CD4-positive, alpha-beta T cell (primary cell): ENCODE measurements around the gene ZNF212. TPM values are rescaled to one million over a fixed set of nuclear protein-coding genes. Genes with fewer than 3 reads are reported as not detected.

Experiments
- ATAC-seq: fragments of 200-7000 bp; cut with Tn5 transposase; one replicate; pipeline ENCODE4 v1.10.0; 2022; ENCODE audit warnings: mild to moderate bottlenecking; ENCODE audit not compliant: poor library complexity
- CTCF ChIA-PET: fragments of 350-600 bp; sonication (Branson Sonifier 250); formaldehyde crosslinking; loops from one replicate; lab custom pipeline; 2021; ENCODE audit warnings: antibody characterized with exemption, inconsistent platforms; lab: Charles Lee
- POLR2A ChIA-PET: fragments of 350-600 bp; sonication (Branson Sonifier 250); formaldehyde crosslinking; loops from one replicate; lab custom pipeline; 2021; ENCODE audit warnings: antibody characterized with exemption, inconsistent platforms; lab: Charles Lee
- DNase-seq, 14 experiments: peaks; one replicate each; pipeline ENCODE4 v3.0.0-alpha.2; 2013 to 2020; ENCODE audit warnings: mixed read lengths in 2 of 14
- H3K27ac ChIP-seq, 2 donors: one replicate each; pipeline versions ENCODE4 v1.5.1 to v1.7.0; 2013; ENCODE audit warnings: low read length in 2 of 2, low read depth in 1 of 2, mild to moderate bottlenecking in 1 of 2
- H3K27me3 ChIP-seq, 2 experiments: 1 replicate in 1 of 2; 2 replicates in 1 of 2; pipeline versions ENCODE4 v1.6.1 to v1.7.0; 2013; ENCODE audit warnings: low read length in 2 of 2, control low read depth in 1 of 2, mild to moderate bottlenecking in 1 of 2, moderate library complexity in 1 of 2; ENCODE audit not compliant: insufficient read depth in 2 of 2, control insufficient read depth in 1 of 2
- H3K36me3 ChIP-seq: one replicate; pipeline ENCODE4 v1.6.1; 2013; ENCODE audit warnings: low read length, control low read depth; ENCODE audit not compliant: insufficient read depth
- H3K4me1 ChIP-seq: one replicate; pipeline ENCODE4 v1.6.1; 2013; ENCODE audit warnings: low read length, control low read depth; ENCODE audit not compliant: insufficient read depth
- H3K4me3 ChIP-seq: one replicate; pipeline ENCODE4 v1.5.1; 2013; ENCODE audit warnings: mild to moderate bottlenecking, low read length, moderate library complexity
- H3K9me3 ChIP-seq, 2 experiments: 1 replicate in 1 of 2; 2 replicates in 1 of 2; pipeline versions ENCODE4 v1.6.1 to v1.7.0; 2013; ENCODE audit warnings: low read length in 2 of 2, mild to moderate bottlenecking in 2 of 2, control low read depth in 1 of 2, moderate library complexity in 1 of 2; ENCODE audit not compliant: control insufficient read depth in 1 of 2, insufficient read depth in 1 of 2
- H3K27ac Mint-ChIP-seq: one replicate; pipeline ENCODE4 v1.8.0; 2020; ENCODE audit warnings: mixed read lengths
- H3K27me3 Mint-ChIP-seq: one replicate; pipeline ENCODE4 v1.8.0; 2021; ENCODE audit warnings: mixed read lengths
- H3K36me3 Mint-ChIP-seq: one replicate; pipeline ENCODE4 v1.8.0; 2021; ENCODE audit warnings: low read depth, mixed read lengths
- H3K4me1 Mint-ChIP-seq: one replicate; pipeline ENCODE4 v1.8.0; 2021; ENCODE audit warnings: low read depth, mixed read lengths
- H3K4me3 Mint-ChIP-seq: one replicate; pipeline ENCODE4 v1.8.0; 2020; ENCODE audit warnings: mild to moderate bottlenecking, mixed read lengths
- H3K9me3 Mint-ChIP-seq: one replicate; pipeline ENCODE4 v1.8.0; 2020; ENCODE audit warnings: mixed read lengths
- CTCF ChIP-seq: fragments of 200-600 bp; IDR thresholded peaks from one replicate; pipeline ENCODE4 v1.8.0; 2022; ENCODE audit warnings: antibody characterized with exemption, mild to moderate bottlenecking
- intact Hi-C, 2 experiments: fragments of 100-400 bp; cut with DNase I in 1 of 2; cut with micrococcal nuclease in 1 of 2; formaldehyde crosslinking; loops; one replicate each; pipeline versions ENCODE4 v1.15.1 to v1.9.0; 2023 to 2025; cut with DNase I, micrococcal nuclease
- polyA plus RNA-seq, 2 donors: library from polyadenylated mRNA; unstranded; fragments of 120-200 nt; gene quantifications; one replicate each; pipeline ENCODE4 v1.2.1, GENCODE V29; 2013
- total RNA-seq, 174 experiments: library from RNA in 2 of 174; stranded (reverse) in 2 of 174; gene quantifications; one replicate each; pipeline ENCODE4 v1.2.3 and lab custom pipeline; 2021 to 2026

Gene ZNF212
- 10 to 100 TPM; 12.1 to 13.2 TPM for total RNA-seq
- 11.3 TPM for polyA plus RNA-seq (2013, experiment 1 of 2)
- 13.6 TPM for polyA plus RNA-seq (2013, experiment 2 of 2)
- 8.7 to 33.9 (median 20.8) reads per million in 172 experiments for total RNA-seq (lab: John Stamatoyannopoulos, UW)

GRCh38 chr7:149239345-149240143 is at the start of gene ZNF212:
Gene ZNF212 (plus strand): TSS chr7:149239651. CDS start chr7:149239779, 128 bp downstream.
- TF ChIP-seq CTCF, result peak; percentile 86
- Mint-ChIP-seq H3K36me3 (peaks cover 18% of the 10 kb centered on the region), H3K27ac (peak within 1 kb of the TSS; percentile 81), H3K27me3 (peaks cover 10% of the 10 kb centered on the region), H3K4me3 (peak within 1 kb of the TSS; percentile 93), H3K9me3 (no peaks in the 10 kb centered on the region), H3K4me1 (peaks cover 27% of the 10 kb centered on the region)
- ChIA-PET POLR2A (interaction anchor here (1.0 to 2.8 kb wide), 4 partner anchors 22 to 183 kb away, joined by 3 to 12 read pairs (median 4); partner anchors contain the start of gene ZNF783), CTCF (interaction anchor here (1.1 to 1.7 kb wide), 3 partner anchors 23 to 385 kb away, joined by 3 to 5 read pairs (median 5); partner anchors contain the start of genes ZNF398 and ZNF783)
- ATAC-seq, result peak; percentile 100
- peaks cover 30% of the 10 kb centered on the region for H3K4me1 ChIP-seq
- intact Hi-C loops, result loop anchor here (1.0 to 10.0 kb wide), 9 partner anchors 20 to 221 kb away; partner anchors contain the start of genes PDIA4 (in 1 of the 2), ZNF282 (in 1 of the 2), ZNF398 (in 1 of the 2) and ZNF425 (in 1 of the 2)
- peak within 1 kb of the TSS; percentile 84 for H3K4me3 ChIP-seq
- DNase-seq, result peak; percentile 78 to 93 (median 86)
- peak within 1 kb of the TSS in 1 of 2 donors; percentile 72 for H3K27ac ChIP-seq
- H3K27me3 ChIP-seq, result no peaks in the 10 kb centered on the region
- no peaks in the 10 kb centered on the region for H3K36me3 ChIP-seq
- H3K9me3 ChIP-seq, result peaks cover 0 to 3% of the 10 kb centered on the region in 2 experiments

- H3K4me1 ChIP-seq, result peaks cover 21% of the 10 kb centered on the region
- H3K9me3 ChIP-seq, result no peaks in the 10 kb centered on the region
- intact Hi-C loops, result no loop called here
- ChIA-PET CTCF (no interaction called here), POLR2A (no interaction called here)
- Mint-ChIP-seq H3K4me1 (peaks cover 17% of the 10 kb centered on the region), H3K9me3 (no peaks in the 10 kb centered on the region), H3K36me3 (peaks cover 8% of the 10 kb centered on the region), H3K4me3 (peak overlapping the region; percentile 16), H3K27me3 (no peaks in the 10 kb centered on the region), H3K27ac (no peak overlapping the region)
- no peaks in the 10 kb centered on the region for H3K36me3 ChIP-seq
- ATAC-seq, result no peak
- DNase-seq, result no peak
- no peaks in the 10 kb centered on the region for H3K27me3 ChIP-seq
- H3K27ac ChIP-seq, result no peak overlapping the region
- H3K4me3 ChIP-seq, result no peak overlapping the region
- TF ChIP-seq CTCF, result no peak
These were observed 47.6 kb upstream of the ZNF212 start for GRCh38 chr7:149191851-149192250.

DNA sequence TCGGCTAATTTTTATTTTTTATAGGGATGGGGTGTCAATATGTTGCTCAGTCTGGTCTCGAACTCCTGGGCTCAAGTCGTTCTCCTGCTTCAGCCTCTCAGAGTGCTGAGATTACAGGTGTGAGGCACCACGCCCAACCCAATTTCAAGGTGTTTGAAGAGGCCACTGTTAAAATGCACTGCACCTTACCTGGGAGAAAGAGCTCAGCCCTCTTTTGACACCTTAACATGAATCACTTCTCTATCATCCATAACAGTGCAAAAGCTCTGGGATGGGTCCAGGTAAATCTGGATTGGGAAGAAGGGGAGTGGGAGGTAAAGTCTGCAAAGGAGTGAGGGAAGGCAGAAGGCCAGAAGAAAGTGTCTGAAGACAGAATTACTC is 44.7 kb upstream of the ZNF212 start:
- no peaks in the 10 kb centered on the region for H3K27me3 ChIP-seq
- ATAC-seq, result no peak
- CTCF ChIA-PET, result interaction anchor here (0.6 to 2.5 kb wide), 12 partner anchors 9 to 429 kb away, joined by 3 to 16 read pairs (median 4); partner anchors contain the start of genes ZNF398, ZNF777 and ZNF783

More for the DNA sequence above, 44.7 kb upstream of the ZNF212 start:
- H3K4me3 ChIP-seq, result peak overlapping the region; percentile 90
- Mint-ChIP-seq H3K4me1 (peaks cover 31% of the 10 kb centered on the region), H3K4me3 (peak overlapping the region; percentile 88), H3K9me3 (no peaks in the 10 kb centered on the region), H3K36me3 (peaks cover 29% of the 10 kb centered on the region), H3K27me3 (no peaks in the 10 kb centered on the region), H3K27ac (peak overlapping the region; percentile 59)
- no peak overlapping the region for H3K27ac ChIP-seq
- POLR2A ChIA-PET, result interaction anchor here (0.6 to 2.5 kb wide), 11 partner anchors 13 to 430 kb away, joined by 3 to 24 read pairs (median 4); partner anchors contain the start of genes ZNF398, ZNF425 and ZNF783
- no peaks in the 10 kb centered on the region for H3K9me3 ChIP-seq
- TF ChIP-seq CTCF, result no peak
- no peak for DNase-seq
- peaks cover 14% of the 10 kb centered on the region for H3K36me3 ChIP-seq
- H3K4me1 ChIP-seq, result peaks cover 25% of the 10 kb centered on the region
- intact Hi-C loops, result loop anchor here in 1 of 2 experiments (2.0 to 5.0 kb wide), 3 partner anchors 43 to 303 kb away; partner anchors contain the start of genes ZNF212, ZNF398 and ZNF746
